NCI-H2227 (cell line): ENCODE measurements around the gene SLC13A3.

Experiments used
- DNase-seq: peaks from one replicate; lab custom pipeline; 2025; ENCODE audit not compliant: unreplicated experiment; lab: John Stamatoyannopoulos, UW

SLC13A3 gene

GRCh38 chr20:46657137-46657536 lies 5.9 kb upstream of the SLC13A3 start:
- DNase-seq = no peak

GRCh38 chr20:46652699-46653098 lies 1.4 kb upstream of the SLC13A3 start:
- no peak for DNase-seq

- no peak for DNase-seq
Observed at GRCh38 chr20:46650575-46651090, 626 bp downstream of the SLC13A3 start.

- DNase-seq = no peak
Observed at GRCh38 chr20:46649965-46650542, 1.2 kb downstream of the SLC13A3 start.

- no peak for DNase-seq
Observed at GRCh38 chr20:46649650-46649949, 1.7 kb downstream of the SLC13A3 start.

GRCh38 chr20:46648903-46649649 lies 2.2 kb downstream of the SLC13A3 start:
- peak; percentile 44 for DNase-seq

- DNase-seq = no peak
Observed at GRCh38 chr20:46647469-46647868, 3.8 kb downstream of the SLC13A3 start.

GRCh38 chr20:46646659-46647380 lies 4.4 kb downstream of the SLC13A3 start:
- DNase-seq = no peak

GRCh38 chr20:46646122-46646521 lies 5.1 kb downstream of the SLC13A3 start:
- DNase-seq = no peak

- DNase-seq = no peak
Observed at GRCh38 chr20:46644733-46645132, 6.5 kb downstream of the SLC13A3 start.

- no peak for DNase-seq
Observed at GRCh38 chr20:46644160-46644559, 7.1 kb downstream of the SLC13A3 start.

- DNase-seq = no peak
Observed at GRCh38 chr20:46642969-46643343, 8.3 kb downstream of the SLC13A3 start.

- no peak for DNase-seq
Observed at GRCh38 chr20:46642265-46642968, 8.8 kb downstream of the SLC13A3 start.

GRCh38 chr20:46641424-46641823 lies 9.8 kb downstream of the SLC13A3 start:
- no peak for DNase-seq

GRCh38 chr20:46640536-46641311 lies 10.5 kb downstream of the SLC13A3 start:
- no peak for DNase-seq

GRCh38 chr20:46640044-46640443 lies 11.2 kb downstream of the SLC13A3 start:
- DNase-seq = no peak

GRCh38 chr20:46639587-46639986 lies 11.7 kb downstream of the SLC13A3 start:
- no peak for DNase-seq

GRCh38 chr20:46638898-46639274 lies 12.4 kb downstream of the SLC13A3 start:
- DNase-seq = no peak

- DNase-seq = no peak
Observed at GRCh38 chr20:46638134-46638897, 12.9 kb downstream of the SLC13A3 start.
